ENCODE measurements around the gene ENTPD5.

Gene ENTPD5, protein sequence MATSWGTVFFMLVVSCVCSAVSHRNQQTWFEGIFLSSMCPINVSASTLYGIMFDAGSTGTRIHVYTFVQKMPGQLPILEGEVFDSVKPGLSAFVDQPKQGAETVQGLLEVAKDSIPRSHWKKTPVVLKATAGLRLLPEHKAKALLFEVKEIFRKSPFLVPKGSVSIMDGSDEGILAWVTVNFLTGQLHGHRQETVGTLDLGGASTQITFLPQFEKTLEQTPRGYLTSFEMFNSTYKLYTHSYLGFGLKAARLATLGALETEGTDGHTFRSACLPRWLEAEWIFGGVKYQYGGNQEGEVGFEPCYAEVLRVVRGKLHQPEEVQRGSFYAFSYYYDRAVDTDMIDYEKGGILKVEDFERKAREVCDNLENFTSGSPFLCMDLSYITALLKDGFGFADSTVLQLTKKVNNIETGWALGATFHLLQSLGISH
- total RNA-seq, result 14.6 to 22.3 (median 17.0) reads per million in 4 experiments

- DNase-seq, result peak; percentile 73
These were observed at the start of gene ENTPD5, which contains the start of gene BBOF1 for GRCh38 chr14:74018586-74019407. ENTPD5 (minus strand) TSS chr14:74019288; CDS start chr14:73988102, 31,186 bp downstream. BBOF1 (plus strand) TSS chr14:74019349; CDS start chr14:74019479, 130 bp downstream.

DNA sequence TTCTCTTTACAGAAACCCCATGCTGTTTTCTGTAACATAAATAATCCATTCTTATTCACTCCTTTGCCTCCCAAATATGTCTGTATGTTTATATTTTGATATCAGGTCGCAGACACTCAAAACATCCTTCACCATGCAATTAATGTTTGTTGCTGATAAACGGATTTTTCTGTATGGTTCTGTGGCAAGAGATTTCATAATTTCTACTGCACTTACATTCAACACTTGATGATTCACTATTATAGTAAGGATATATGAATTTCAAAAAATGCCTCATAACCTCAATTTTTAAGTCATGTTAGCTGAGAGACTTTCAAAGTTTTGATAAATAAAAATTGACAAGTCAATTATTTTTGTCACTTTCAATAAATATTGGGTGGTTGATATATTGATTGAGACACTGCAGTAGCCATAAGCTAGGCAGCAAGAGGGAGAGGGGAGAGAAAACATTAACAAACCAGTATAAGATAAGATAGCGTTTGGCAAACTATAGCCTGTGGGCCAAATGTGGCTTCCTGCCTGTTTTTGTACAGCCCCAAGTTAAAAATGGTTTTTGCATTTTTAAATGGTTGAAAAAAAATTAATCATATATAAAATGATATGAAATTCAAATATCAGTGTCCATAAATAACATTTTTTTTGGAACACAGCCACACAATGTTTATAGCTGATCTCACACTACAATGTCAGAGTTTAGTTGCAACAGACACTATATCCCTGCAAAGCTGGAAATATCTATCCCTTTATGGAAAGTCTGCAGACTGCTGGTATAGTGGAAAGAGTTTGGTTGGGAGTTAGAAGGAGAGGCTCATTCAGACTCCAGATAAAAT lies 46.9 kb upstream of the ENTPD5 start:
- no peak for DNase-seq

GRCh38 chr14:74064883-74065282 lies 45.8 kb upstream of the ENTPD5 start:
- DNase-seq, result no peak

GRCh38 chr14:74064426-74064825 lies 45.3 kb upstream of the ENTPD5 start:
- no peak for DNase-seq

DNA sequence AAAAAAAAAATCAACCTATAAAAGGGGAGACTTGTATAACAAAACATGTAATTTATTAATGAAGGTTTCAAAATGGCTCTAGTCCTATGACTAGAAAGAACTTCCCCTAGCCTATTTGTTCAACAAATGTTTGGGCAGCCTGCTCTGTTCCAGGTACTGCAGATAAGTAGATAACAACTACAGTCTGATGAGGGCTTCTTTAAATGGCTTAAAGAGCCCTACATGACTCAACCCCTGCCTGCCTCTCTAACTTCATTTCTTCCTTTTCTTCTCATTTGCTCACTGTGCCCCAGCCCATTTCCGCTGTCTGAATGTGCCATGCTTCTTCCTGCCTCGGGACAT lies 43.7 kb upstream of the ENTPD5 start:
- DNase-seq, result no peak

DNA sequence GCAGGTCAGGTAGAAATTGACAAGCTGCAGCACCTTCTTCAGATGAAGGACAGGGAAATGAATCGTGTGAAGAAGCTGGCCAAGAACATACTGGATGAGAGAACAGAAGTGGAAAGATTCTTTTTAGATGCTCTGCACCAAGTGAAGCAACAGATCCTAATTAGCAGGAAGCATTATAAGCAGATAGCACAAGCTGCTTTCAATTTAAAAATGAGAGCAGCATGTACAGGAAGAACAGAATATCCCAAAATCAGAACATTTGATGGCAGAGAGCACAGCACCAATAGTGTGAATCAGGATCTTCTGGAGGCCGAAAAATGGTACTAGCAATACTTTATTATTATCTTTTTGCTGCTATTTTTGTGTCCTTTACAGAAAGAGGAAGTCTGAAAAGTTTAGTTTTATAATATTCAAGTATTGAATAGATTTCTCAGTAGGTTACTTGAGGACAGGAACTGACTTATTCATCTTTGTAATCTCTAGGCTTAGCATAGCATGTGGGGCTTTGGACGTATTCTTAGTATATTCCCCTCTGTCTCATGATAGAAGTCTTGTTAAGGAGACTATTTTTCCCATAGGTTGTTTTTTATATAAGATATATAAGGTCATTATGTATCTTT lies 30.9 kb upstream of the ENTPD5 start:
- no peak for DNase-seq

DNA sequence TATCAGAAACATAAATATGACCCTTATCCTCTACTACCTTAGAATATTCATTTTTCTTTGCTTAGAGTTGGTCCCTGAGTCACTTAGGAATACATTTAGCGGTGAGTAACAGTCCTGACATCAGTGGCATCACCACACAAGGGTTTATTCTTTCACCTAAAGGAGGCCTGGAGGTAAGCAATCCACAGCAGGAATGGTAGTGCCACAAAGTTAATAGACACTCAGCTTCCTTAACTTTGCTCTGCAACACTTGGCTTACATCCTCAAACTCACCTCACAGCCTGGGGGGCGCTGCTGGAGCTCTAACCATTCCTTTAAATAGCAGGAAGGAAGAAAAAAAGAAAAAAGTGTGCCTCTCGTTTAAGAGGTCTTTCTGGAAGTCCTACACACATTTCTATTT lies 29.2 kb upstream of the ENTPD5 start:
- no peak for DNase-seq

- DNase-seq, result no peak
These were observed 26.4 kb upstream of the ENTPD5 start for GRCh38 chr14:74045522-74045921.

GRCh38 chr14:74042296-74042695 lies 23.2 kb upstream of the ENTPD5 start:
- no peak for DNase-seq

- DNase-seq, result no peak
These were observed 19.2 kb upstream of the ENTPD5 start for GRCh38 chr14:74038020-74038859.

DNA sequence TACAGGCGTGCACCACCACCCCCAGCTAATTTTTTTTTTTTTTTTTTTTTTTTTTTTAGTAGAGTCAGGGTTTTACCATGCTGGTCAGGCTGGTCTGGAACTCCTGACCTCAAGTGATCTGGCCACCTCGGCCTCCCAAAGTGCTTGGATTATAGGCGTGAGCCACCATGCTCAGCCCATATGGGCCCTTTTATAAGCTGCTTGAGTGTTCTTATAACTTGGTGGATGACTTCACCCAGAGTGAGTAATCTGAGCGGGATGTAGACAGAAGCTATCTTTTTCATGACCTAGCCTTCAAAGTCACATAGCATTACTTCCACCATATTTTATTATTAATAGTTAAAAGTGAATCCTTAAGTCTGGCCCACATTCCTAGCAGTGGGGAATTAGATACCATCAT lies 16.5 kb upstream of the ENTPD5 start:
- DNase-seq, result no peak

DNA sequence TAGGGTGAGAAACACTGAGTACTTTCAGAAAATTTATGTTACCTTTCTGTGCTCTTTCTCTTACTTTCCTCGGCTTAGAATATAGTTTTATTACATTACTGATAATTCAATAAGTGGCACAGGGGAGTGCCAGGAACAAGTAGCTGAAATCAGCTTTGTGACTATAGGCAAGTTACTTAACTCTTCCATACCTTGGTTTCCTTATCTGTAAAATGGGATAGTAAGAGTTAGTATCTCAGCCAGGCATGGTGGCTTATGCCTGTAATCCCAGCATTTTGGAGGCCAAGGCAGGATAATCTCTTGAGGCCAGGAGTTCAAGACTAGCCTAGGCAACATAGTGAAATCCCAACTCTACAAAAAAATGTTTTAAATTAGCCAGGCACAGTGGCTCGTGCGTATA lies 15.5 kb upstream of the ENTPD5 start:
- DNase-seq, result no peak

GRCh38 chr14:74029136-74029535 lies 10.0 kb upstream of the ENTPD5 start:
- no peak for DNase-seq

DNA sequence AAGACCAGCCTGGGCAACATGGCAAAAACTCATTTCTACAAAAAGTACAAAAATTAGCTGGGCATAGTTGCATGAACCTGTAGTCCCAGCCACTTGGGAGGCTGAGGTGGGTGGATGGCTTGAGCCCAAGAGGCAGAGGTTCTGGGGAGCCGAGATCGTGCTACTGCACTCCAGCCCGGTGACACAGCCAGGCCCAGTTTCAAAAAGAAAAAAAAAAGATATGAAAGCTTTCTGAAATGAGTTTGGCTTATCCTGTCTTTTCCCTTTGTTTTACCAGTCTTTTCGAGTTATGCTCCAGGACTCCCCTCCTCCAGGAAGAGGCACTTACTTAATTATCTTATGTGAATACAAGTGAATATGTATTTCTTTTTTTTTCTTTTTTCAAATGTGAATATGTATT lies 3.3 kb upstream of the ENTPD5 start:
- no peak for DNase-seq

GRCh38 chr14:74019408-74020137 lies 485 bp upstream of the ENTPD5 start:
- no peak for DNase-seq

GRCh38 chr14:74018174-74018585 lies 908 bp downstream of the ENTPD5 start:
- no peak for DNase-seq

DNA sequence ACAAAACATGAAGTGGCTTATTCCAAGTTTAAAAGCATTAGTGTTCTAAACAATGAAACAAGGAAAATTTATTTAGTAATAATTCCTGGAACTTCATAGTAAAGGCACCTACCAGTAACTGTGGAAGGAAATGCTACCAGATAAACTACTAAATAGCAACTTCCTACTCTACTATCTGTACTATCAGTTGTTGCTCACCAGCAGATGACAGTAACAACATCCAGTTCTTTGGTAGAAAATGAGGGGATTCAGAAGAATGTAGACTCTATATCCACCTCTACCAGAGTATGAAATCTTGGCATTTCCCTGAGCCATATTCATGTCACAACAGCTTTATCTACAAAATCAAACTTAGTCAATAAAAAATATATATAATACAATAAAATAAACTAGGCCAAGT lies 3.1 kb downstream of the ENTPD5 start:
- DNase-seq, result no peak

- DNase-seq, result no peak
These were observed 3.9 kb downstream of the ENTPD5 start for GRCh38 chr14:74015176-74015575.

DNA sequence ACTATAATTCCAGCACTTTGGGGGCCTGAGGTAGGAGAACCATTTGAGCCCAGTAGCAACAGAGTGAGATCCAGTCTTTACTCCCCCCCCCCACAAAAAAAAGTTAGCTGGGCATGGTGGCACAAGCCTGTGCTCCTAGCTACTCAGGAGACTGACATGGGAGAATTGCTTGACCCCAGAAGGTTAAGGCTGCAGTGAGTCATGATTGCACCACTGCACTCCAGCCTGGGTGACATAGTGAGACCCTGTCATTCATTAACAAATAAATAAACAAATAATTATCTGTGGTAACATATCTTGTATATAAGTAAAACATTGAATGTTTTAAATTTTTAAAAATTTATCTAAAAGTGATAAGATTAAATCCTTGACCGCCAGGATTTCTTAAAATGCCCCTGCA lies 4.8 kb downstream of the ENTPD5 start:
- no peak for DNase-seq

GRCh38 chr14:74008843-74009499 lies 10.1 kb downstream of the ENTPD5 start:
- no peak for DNase-seq

Measured in effector CD8-positive, alpha-beta T cell (primary cell).